HL-60 (cell line): ENCODE results near the gene IGFLR1.
A peak's percentile ranks its signal among the peaks of the same experiment; 100 is the strongest.

Source experiments
- DNase-seq, 2 experiments: peaks; one replicate each; pipeline ENCODE4 v3.0.0-alpha.2; 2010 to 2020; ENCODE audit warnings: low read depth in 1 of 2, low spot score in 1 of 2
- H3K27ac ChIP-seq: fragments of 250-450 bp; sonication (Bioruptor Pico); replicated peaks from 2 replicates; pipeline ENCODE4 v1.5.1; 2020; ENCODE audit warnings: mild to moderate bottlenecking, moderate library complexity
- H3K27me3 ChIP-seq: fragments of 250-450 bp; sonication (Bioruptor Pico); 2 replicates; pipeline ENCODE4 v1.5.1; 2021; ENCODE audit warnings: mild to moderate bottlenecking, moderate library complexity; ENCODE audit not compliant: insufficient read depth, poor library complexity, severe bottlenecking
- H3K4me3 ChIP-seq: replicated peaks from 2 replicates; pipeline ENCODE4 v1.5.1; 2011; ENCODE audit warnings: mild to moderate bottlenecking, control low read depth, low read length; ENCODE audit not compliant: insufficient read depth
- GABPA ChIP-seq: IDR thresholded peaks from 2 replicates; pipeline ENCODE4 v1.6.1; 2012; ENCODE audit warnings: low read depth
- POLR2AphosphoS5 ChIP-seq: IDR thresholded peaks from 2 replicates; pipeline ENCODE4 v1.6.1; 2012; ENCODE audit warnings: low read depth
- SPI1 ChIP-seq: IDR thresholded peaks from 2 replicates; pipeline ENCODE4 v1.6.1; 2012; ENCODE audit warnings: low read depth, mild to moderate bottlenecking, borderline replicate concordance
- TF ChIP-seq, protein P1 (sequence below): IDR thresholded peaks from 2 replicates; pipeline ENCODE4 v1.6.1; 2012; ENCODE audit warnings: low read depth; ENCODE audit not compliant: insufficient replicate concordance
- TF ChIP-seq, protein P2 (sequence below): IDR thresholded peaks from one replicate; pipeline ENCODE4 v1.5.1; 2011; ENCODE audit warnings: low read length, control low read depth, inconsistent platforms; ENCODE audit not compliant: insufficient read depth

Gene IGFLR1

DNA sequence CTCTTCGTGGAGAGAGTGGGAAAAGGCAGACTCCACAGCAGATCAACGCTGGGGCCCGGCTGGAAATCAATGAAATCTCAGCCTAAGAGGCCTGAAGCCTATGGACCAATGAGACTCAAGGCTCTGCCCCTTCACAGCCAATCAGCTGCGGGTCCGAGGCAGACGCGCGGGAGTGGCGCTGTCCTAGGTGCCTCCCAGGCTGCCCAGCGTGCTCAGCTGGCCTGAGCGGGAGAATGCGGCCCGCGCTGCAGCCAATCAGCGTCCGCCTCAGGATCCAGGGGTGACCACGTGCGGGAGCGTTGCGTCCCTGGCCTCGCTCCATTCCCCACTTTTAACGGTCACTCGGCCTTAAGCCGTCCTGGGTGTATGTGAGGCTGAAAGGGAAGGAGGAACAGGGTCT is 38.0 kb downstream of the IGFLR1 start, which contains the start of gene ZBTB32:
TSS of gene ZBTB32 (plus strand) at position 341 of the 400 bp plus-strand sequence. CDS start 10,069 bp downstream, outside the sequence.
- DNase-seq: no peak
- H3K4me3 ChIP-seq: no peak within 1 kb of the TSS
- H3K27me3 ChIP-seq: no peaks in the 10 kb centered on the region
- no peak within 1 kb of the TSS for H3K27ac ChIP-seq
- TF ChIP-seq POLR2AphosphoS5 (no peak), SPI1 (no peak), GABPA (no peak)
- TF ChIP-seq, protein P1, sequence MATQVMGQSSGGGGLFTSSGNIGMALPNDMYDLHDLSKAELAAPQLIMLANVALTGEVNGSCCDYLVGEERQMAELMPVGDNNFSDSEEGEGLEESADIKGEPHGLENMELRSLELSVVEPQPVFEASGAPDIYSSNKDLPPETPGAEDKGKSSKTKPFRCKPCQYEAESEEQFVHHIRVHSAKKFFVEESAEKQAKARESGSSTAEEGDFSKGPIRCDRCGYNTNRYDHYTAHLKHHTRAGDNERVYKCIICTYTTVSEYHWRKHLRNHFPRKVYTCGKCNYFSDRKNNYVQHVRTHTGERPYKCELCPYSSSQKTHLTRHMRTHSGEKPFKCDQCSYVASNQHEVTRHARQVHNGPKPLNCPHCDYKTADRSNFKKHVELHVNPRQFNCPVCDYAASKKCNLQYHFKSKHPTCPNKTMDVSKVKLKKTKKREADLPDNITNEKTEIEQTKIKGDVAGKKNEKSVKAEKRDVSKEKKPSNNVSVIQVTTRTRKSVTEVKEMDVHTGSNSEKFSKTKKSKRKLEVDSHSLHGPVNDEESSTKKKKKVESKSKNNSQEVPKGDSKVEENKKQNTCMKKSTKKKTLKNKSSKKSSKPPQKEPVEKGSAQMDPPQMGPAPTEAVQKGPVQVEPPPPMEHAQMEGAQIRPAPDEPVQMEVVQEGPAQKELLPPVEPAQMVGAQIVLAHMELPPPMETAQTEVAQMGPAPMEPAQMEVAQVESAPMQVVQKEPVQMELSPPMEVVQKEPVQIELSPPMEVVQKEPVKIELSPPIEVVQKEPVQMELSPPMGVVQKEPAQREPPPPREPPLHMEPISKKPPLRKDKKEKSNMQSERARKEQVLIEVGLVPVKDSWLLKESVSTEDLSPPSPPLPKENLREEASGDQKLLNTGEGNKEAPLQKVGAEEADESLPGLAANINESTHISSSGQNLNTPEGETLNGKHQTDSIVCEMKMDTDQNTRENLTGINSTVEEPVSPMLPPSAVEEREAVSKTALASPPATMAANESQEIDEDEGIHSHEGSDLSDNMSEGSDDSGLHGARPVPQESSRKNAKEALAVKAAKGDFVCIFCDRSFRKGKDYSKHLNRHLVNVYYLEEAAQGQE: peak; percentile 90
- TF ChIP-seq, protein P2, sequence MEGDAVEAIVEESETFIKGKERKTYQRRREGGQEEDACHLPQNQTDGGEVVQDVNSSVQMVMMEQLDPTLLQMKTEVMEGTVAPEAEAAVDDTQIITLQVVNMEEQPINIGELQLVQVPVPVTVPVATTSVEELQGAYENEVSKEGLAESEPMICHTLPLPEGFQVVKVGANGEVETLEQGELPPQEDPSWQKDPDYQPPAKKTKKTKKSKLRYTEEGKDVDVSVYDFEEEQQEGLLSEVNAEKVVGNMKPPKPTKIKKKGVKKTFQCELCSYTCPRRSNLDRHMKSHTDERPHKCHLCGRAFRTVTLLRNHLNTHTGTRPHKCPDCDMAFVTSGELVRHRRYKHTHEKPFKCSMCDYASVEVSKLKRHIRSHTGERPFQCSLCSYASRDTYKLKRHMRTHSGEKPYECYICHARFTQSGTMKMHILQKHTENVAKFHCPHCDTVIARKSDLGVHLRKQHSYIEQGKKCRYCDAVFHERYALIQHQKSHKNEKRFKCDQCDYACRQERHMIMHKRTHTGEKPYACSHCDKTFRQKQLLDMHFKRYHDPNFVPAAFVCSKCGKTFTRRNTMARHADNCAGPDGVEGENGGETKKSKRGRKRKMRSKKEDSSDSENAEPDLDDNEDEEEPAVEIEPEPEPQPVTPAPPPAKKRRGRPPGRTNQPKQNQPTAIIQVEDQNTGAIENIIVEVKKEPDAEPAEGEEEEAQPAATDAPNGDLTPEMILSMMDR: no peak

DNA sequence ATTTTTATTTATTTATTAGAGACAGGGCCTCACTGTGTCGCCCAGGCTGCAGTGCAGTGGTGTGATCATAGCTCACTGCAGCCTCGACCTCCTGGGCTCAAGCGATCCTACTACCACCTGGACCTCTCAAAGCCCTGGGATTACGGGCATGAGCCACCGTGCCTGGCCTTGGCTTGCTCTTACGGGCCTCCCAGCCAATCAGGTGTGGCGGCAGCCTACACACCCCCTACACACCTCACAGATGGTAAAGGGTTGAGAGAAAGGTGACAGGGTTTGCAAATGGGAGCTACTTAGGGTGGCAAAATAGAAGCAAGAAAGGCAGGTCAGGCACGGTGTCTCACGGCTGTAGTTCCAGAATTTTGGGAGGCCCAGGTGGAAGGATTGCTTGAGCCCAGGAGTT is 38.9 kb downstream of the IGFLR1 start:
- Histone ChIP-seq H3K27ac (no peak overlapping the region), H3K27me3 (no peaks in the 10 kb centered on the region), H3K4me3 (no peak overlapping the region)
- DNase-seq: no peak
- TF ChIP-seq GABPA (no peak), SPI1 (no peak), POLR2AphosphoS5 (no peak)
- TF ChIP-seq, protein P1: no peak

DNA sequence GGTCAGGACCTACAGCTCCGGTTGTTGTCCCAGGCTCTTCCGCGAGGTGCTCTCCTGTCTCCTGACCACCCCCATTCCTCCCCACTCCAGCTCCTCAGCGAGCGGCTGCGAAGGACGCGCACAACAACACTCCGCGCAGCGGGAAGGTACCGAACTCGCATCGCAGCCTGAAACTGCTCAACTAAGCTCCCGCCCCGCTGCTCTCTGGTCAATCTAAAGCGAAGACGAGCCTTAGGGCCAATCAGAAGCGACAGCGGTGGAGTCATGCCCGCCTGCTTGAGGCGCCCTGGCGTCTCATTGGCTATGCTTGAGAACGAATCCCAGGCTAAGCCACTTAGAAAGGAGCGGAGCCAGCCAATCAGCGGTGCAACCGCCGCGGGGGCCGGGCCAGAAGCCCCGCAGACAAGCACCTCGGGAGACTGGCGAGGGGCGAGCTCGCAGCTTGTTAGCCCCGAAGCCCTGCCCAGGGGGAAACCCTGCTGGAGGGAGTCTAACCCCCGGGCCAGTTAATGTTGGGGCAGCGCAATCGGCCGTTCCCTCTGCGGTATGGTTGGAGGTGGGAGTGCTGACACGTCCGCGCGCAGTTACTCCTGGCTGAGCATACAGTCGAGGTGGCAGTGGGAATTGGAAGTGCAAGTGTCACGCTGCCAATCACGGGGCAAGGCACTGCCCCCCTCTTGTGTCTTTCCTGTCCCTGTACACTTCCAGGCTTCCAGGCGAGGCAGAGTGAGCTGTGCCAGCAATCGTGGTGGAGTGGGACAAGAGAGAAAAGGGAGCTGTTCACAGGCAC is 39.8 kb downstream of the IGFLR1 start:
- TF ChIP-seq, protein P2: no peak
- TF ChIP-seq GABPA: no peak
- TF ChIP-seq SPI1: no peak
- no peak for TF ChIP-seq POLR2AphosphoS5
- TF ChIP-seq, protein P1: no peak
- H3K27me3 ChIP-seq: no peaks in the 10 kb centered on the region
- peak overlapping the region; percentile 23; the same call in 1 of the 2 replicates for H3K27ac ChIP-seq
- DNase-seq: peak; percentile 90 to 97
- peak overlapping the region; percentile 64 for H3K4me3 ChIP-seq
